Renal cortex interstitium (tissue), 11 donors: Measurements from ENCODE around the gene RCAN3. TPM values are rescaled to one million over a fixed set of nuclear protein-coding genes. Genes with fewer than 3 reads are reported as not detected.

Experiments
- DNase-seq, 11 donors: peaks; one replicate each; pipeline ENCODE4 v3.0.0-alpha.2; 2013; ENCODE audit warnings: low read depth in 9 of 11, low spot score in 4 of 11; ENCODE audit errors: extremely low read depth in 1 of 11
- polyA plus RNA-seq, 3 donors: library from polyadenylated mRNA; unstranded; fragments of 120-200 nt; gene quantifications; one replicate each; pipeline ENCODE4 v1.2.1, GENCODE V29; 2013; ENCODE audit not compliant: insufficient read length in 3 of 3

Gene RCAN3
- polyA plus RNA-seq, 3 donors = 9.5 to 12.2 (median 10.8) TPM

DNA sequence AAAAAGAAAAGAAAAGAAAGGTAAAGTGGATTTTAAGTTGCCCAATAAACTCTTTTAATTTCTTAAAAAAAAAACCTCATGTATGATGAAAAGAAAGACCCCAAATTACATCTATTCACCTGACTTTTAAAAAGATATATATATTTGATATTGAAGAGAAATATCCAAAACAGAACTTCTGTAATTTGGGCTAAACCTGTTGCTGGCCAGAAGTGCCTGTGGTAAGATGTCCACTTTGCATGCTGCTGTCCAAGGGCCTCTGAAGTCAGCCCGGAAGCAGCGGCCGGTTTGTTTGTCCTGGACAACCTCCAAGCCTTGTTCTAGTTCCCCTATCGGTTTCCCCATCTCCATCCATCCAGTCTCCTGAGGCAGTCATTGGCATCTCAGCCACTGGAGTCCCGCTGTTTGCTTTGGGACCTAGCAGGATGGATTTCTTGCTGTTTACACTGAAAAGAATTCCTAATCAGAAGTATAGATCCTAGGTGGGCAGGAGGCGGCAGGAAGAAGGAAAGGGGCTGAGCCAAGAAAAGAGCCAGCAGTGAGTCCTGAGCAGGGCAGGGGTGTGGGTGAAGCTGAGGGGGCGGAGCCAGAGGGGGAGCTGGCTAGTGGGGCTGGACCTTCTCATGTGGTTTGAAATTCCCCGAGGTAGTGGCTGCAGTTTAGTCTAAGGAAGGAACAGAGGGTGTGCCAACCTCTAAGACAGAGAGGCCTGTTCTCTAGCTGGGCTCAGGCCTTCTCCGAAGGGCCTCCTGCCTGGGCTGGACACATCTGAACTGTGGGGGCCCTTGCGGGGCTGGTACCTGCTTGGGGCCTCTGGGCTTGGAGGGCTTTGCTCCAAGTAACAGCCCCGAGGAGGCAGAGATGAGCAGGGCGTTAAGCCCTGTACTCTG lies 56.5 kb downstream of the RCAN3 start:
- DNase-seq = peak in 7 of 11 donors; percentile 36 to 74 (median 53)

DNA sequence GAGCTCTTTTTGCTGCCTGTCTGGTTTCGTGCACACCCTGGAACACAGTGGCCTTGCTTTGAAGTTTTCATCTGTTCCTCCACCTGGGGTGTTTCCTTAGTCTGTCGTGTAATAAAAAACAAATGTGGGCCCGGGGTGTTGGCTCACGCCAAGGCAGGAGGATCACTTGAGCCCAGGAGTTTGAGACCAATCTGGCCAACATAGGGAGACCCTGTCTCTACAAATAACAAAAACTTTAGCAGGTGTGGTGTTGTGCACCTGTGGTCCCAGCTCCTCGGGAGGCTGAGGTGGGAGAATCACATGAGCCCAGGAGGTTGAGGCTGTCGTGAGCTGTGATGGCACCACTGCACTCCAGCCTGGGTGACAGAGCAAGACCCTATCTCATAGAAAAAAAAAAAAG lies 57.7 kb downstream of the RCAN3 start:
- DNase-seq = no peak

DNA sequence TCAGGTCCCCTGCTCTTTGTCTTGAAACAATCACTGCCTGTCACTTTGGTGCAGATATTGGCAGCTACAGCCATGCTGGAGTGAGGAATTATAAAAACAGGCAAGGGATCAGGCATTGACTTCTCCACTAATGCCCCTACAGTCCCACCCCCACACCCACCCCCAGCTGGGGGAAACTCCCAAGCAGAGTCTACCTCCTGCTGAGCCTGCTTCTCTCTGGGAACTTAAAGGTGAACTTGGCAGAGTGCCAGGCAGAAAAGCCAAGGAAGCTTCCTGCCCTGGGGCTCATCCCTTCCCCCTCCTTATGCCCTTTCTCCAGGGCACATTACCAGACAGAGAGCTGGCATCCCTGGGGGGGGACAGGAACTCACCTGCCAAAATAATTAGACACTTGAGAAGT lies 60.0 kb downstream of the RCAN3 start:
- DNase-seq = peak in 3 of 11 donors; percentile 20 to 59 (median 34)

DNA sequence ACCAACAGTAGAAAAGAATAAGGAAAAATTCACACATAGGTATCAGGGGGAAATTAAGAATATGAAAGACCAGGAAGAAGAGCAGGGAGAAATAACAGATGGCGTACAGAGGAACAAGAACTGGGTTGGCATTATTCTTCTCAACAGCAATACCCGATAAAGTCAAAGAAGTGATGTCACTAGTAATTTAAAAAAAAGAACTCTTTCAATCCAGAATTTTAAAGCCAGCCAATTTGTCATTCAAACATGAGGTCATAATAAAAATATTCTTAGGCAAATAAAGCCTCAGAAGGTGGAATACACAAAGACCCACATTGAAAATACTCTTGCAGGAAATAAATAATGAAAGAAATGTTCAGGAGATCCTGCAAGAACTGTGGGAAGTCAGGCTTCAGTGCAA lies 62.1 kb downstream of the RCAN3 start:
- DNase-seq = no peak

DNA sequence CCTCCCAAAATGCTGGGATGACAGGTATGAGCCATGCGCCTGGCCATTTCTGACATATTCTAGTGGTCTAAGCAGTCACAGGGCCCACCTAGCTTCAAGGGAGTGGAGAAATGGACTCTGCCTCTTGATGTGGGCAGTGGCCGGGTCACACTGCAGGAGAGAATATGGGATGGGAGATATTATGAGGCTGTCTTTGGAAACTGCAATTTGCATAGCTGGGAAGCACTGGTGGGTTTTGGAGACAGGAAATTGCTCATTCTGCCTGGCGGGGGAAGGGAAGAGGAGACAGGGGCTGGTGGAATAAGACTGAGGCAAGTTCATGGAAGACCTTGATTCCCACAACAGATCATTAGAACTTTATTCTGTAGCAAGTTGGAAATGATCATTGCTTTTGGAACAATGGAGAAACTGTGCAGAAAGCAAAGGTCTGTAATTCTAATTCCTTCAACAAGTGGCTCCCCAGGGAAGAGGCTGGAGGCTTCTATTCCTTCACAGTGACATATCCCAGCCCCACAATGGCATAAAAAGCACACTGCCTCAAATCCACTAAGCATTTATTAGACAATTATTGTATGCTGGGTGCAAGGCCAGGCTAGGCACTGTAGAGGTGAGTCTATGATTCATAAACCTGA lies 63.7 kb downstream of the RCAN3 start:
- no peak for DNase-seq

DNA sequence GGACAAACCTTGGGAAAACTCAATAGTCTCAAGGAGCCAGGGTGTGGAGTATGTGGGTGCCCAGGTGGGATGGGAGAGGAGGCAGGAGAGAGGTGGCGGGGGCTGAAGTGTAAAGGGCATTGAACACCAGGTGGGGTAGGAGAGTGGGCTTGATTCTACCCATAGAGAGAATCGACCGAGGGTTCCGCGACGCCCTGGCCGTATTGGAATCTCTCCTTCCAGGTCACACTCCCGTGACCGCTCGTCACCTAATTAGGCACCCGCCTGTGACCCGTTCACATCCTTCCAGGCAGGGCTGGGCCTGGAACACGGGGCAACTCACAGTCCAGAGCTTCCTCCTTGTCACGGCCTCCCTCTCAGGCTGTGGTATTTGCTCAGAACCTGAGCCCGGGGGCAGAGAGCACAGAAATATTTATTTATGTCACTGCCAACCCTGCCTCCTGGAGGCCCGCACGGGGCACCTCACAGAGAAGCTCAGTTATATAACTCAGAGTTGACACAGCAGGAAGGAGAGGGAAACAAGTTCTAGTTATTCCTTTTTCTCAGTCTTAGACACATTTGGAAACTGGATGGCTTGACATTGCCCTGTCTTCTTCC lies 65.3 kb downstream of the RCAN3 start:
- DNase-seq = peak in 5 of 11 donors; percentile 29 to 66 (median 45)

DNA sequence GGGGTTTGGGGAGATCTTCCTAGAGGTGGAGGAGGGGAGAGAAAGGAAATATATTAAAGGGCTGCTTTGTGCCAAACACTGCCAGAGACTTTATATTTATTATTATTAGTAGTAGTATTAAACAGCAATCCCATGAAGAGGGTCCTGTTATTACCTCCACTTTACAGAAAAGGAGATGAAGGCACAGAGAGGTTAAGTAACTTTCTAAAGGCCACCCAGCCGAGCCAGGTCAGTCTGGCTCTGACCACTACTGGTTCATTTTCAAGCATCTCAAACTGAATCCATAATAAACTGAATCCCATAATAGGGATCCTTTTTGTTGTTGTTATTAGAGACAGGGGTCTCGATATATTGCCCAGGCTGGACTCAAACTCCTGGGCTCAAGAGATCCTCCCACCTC lies 65.8 kb downstream of the RCAN3 start:
- no peak for DNase-seq

DNA sequence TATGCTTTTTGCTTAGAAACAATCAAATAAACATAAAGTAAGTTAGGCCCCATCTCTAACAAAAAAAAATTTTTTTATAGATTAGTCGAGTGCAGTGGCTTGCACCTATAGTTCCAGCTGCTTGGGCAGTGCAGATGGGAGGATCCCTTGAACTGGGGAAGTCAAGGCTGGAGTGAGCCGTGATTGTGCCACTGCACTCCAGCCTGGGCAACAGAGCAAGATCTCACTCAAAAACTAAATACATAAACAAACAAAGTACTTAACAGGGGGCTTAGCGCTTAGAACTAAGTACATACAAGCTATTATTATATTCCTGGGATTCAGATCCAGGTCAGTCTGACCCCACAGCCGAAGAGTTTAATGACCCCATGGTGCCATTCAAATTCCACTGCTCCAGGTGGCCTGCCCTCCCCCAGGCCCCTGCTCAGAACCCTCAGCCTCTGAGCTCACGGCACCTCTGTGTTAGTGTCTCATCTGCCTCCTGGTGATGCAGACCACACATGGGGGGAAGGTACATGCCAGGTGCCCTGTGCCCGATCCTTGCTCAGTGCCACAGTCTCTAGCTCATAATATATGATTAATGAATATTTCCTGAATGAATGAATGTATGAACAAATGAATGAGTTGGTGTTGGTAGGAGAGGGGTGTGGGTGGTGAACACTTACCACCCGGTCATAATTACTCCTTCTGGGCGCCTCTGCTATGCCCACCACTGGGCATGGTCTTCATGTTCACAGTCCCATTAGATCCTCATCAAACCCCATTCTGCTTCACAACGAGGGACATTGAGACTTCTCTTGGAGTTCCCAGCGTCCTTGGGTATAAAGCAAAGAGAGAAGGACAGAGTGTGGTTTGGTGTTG lies 67.9 kb downstream of the RCAN3 start:
- DNase-seq = no peak

DNA sequence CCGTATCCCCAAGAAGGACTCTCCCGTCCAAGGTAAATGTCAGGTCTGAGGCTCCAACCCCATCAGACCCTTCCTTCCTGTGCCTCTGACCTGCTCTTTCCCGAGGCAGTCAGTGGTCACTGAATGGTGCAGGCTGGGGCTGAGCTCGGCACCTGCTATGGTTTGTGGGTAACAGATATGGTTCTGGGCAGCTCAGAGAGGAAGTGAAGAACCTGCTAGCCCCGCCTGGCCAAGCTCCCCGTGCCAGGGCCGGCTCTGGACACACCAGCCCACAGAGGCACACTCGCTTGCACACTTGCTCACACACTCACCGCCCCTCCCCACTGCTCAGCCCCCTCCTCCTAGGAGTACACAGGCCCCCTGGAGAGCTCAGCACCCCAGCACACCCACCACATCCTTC lies 69.7 kb downstream of the RCAN3 start:
- DNase-seq = no peak

DNA sequence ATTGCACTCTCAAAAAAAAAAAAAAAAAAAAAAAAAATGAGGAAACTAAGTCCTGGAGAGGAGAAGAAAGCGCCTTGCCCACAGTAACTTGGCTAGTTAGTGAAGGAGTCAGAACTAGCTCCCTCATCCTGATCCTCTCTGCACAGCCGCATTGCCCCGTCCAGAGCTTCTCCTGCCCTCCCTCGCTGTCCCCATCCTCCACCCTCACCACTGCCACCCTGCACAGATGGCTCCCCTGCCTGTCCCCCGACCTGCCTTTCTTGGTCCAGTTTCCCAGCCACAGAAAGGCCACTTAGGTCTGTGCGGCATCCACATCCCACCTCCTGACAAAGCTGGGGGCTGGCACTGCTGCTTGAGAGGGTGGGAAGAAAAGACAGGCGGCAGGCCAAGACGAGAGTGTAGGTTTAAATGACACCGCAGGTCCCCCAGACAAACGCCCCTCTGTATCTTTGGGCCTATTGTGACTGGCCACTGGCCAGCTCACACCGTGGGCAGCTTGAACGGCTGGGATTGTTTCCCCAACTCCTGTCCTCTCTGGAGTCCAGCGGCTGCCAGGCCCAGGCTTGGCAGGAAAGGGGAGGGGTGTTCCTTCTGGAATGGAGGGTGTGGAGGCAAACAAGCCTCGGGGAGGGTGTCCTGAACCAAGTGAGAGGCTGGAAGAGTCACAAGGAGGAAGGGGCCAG lies 73.4 kb downstream of the RCAN3 start:
- no peak for DNase-seq

DNA sequence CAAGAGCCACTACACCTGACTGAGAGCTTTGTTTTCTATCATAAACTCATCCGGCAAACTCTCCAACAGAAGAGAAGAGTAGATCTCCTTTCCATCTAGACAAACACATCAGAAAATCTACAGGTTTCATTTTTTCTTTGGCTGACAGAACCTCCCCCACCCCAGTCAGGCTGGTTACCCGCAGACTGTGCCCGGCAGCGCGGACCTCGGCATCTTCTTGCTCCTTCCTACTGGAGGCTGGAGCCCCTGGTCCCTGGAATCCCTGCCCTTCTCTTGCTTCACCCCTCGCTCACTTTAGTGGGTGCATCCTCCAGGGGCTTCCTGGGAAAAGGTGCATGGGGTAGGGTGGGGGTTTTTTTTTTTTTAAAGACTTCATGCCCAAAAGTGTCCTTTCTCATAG lies 76.2 kb downstream of the RCAN3 start:
- no peak for DNase-seq

DNA sequence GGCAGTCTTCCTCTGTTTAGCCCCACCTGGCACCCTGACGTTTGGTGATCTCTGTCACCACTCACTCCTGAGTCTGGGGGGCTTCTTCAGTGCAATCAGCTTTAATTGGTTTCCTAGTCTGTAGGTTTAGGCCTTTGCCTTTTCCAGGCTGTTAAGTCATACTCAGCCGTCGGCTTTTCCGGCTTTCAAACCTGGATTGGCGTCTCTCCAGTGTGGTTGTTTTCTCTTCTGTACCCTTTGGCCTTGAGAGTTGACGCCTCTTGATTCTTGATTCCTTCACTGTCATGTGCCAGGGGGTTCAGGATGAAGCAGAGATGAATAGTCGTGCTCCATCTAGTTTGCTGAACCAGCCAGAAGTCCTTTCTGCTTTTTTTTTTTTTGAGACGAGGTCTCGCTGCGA lies 78.1 kb downstream of the RCAN3 start:
- no peak for DNase-seq

DNA sequence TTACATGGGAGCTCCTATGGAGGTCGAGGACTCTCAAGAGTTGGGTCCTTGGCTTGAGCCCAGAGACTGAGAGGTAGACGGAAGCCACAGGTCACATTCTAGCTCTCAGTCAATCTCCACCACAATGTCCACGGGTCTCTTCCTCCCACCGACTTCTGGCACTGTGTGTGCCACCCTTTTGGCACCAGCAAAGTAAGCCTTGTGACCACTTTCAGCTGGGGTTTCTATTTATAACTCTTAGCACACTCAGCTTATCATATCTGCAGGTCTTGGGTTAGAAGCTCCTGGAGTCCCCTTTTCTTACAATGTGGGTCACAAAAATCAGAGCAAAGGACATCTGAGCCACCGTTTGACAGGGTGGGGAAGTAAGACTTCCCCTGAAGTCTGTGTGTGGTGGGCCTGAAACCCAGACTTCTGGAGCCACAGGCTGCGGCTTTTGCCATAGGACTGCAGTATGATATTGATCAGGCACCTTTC lies 81.6 kb downstream of the RCAN3 start:
- no peak for DNase-seq

DNA sequence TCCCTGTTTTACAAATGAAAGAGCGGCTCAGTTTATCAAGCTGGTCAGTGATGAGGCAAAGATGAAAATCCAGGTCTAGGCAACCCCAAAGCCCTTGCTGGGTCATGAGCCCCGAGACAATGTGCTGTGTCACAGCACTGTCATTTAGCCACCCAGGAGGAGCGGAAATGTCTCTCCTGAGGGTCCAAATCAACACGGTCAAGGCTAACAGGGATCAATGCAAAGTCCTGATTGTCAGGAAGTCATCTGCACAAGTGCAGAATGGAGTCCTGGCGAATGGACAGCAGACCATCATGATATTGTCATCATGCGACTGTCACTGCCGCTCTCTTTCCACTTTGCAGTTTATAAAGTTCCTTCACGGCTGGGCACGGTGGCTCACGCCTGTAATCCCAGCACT lies 83.5 kb downstream of the RCAN3 start:
- DNase-seq = no peak

DNA sequence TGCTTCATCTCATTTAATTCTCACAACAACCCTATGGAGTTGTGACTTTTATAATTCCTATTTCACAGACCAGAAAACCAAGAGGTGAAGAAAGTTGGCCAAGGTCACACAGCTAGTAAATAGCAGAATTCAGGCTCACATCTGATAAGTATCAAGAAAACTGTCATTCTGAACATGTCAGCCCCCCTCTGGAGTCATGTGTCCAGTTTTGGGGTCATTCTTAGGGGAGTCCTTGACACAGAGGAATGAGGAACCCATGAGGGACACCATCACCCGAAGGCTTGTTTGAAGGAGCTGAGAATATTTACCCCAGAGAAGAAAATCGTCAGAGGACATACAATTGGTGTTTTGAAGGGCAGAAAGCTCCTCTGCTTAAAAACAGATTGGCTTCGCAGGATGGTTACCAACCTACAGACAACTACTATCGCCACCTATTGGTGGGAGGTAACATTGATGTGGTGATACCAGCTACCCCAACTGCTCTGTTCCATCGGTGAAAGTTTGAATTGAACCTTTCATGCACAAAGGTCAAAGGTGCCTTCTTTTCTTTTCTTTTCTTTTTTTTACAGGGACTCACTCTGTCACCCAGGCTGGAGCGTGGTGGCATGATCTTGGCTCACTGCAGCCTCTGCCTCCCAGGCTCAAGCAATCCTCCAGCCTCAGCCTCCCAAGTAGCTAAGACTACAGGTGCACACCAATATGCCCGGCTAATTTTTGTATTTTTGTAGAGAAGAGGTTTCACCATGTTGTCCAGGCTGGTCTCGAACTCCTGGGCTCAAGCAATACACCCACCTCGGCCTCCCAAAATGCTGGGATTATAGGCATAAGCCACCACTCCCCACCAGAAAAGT lies 84.6 kb downstream of the RCAN3 start:
- peak in 8 of 11 donors; percentile 22 to 52 (median 39) for DNase-seq

DNA sequence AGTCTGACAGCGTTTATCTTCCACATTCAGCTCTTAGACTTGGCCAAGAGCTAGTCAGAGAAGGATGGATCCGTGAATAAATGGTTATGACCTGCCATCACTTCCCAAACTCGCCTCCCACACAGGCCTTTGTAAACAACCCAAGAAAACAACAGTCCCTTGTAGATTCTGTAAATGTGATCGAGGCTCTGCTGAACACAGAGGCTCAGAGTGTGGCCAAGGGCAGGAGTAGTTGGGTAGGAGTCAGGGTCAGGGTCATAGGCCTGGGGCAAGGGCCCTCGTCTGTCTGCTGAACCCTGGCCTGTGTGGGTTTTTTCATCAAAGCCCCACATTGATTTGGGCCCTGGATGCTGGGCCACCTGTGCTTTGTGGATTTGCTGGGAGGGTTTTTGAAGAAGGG lies 85.9 kb downstream of the RCAN3 start:
- no peak for DNase-seq

DNA sequence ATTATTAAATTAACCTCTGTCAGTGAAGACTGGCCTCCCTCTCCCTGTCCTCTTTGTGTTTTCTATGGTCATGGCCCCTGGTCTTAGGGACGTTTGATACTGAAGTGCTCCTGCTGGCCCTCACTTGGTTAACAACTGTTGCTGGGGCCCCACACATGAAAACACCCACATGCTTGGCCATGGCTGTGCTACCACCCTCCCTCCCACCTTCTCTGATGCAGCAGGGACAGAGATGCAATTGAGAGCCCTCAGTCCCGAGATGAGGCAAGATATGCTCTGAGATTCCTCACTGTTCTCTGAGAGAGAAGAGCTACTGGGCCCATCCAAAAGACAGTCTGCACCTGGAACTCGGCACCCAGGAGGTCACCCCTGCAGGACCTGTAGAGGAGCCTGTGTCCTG lies 86.6 kb downstream of the RCAN3 start:
- no peak for DNase-seq
